K562 (cell line): ENCODE data around the gene CFAP20DC. TPM values are rescaled to one million over a fixed set of nuclear protein-coding genes. Genes with fewer than 3 reads are reported as not detected.

ENCODE experiments used
- ATAC-seq: fragments of 200-7000 bp; cut with Tn5 transposase; 3 replicates; pipeline ENCODE4 v1.9.1; 2020; ENCODE audit warnings: moderate library complexity
- BruUV-seq: library from RNA; stranded (reverse); fragments of 400-500 nt; replicated peaks from 2 replicates; lab custom pipeline; 2021; lab: Mats Ljungman, UMichigan
- CTCF ChIA-PET: fragments of 300-600 bp; formaldehyde crosslinking; extraction: SDS; loops from one replicate; lab custom pipeline; 2021; ENCODE audit warnings: low intra/inter-chr PET ratio; lab: Yijun Ruan, JAX
- POLR2A ChIA-PET: fragments of 300-600, 350-650 bp; sonication (Branson Sonifier 250); formaldehyde crosslinking; extraction: SDS; loops from one replicate; lab custom pipeline; 2021; ENCODE audit warnings: antibody characterized with exemption, inconsistent platforms; lab: Yijun Ruan, JAX
- DNase-seq, 4 experiments: peaks; one replicate each; pipeline versions ENCODE4 v3.0.0 to v3.0.0-alpha.2; 2011 to 2018; ENCODE audit warnings: low spot score in 3 of 4, mixed read lengths in 3 of 4; ENCODE audit errors: extremely low read depth in 1 of 4
- FAIRE-seq: peaks from 2 replicates; lab custom pipeline; 2011; peaks lifted over from hg19 to GRCh38; lab: Jason Lieb, UNC
- H2AFZ ChIP-seq: 2 replicates; pipeline ENCODE4 v1.6.0; 2011; ENCODE audit warnings: low read depth, low read length, control low read depth, inconsistent platforms
- H3K27ac ChIP-seq: fragments of 200-600 bp; 3 replicates; pipeline ENCODE4 v1.8.0; 2011; ENCODE audit warnings: low read depth, mild to moderate bottlenecking, control low read depth, inconsistent platforms, low read length, moderate library complexity, mixed read lengths; ENCODE audit errors: extremely low read depth
- H3K27me3 ChIP-seq, 2 experiments: fragments of 300-600 bp in 1 of 2; 2 replicates in 1 of 2; 3 replicates in 1 of 2; pipeline versions ENCODE4 v1.6.0 to v1.8.0; 2011; ENCODE audit warnings: inconsistent platforms in 2 of 2, low read length in 2 of 2, mild to moderate bottlenecking in 1 of 2, mixed read lengths in 1 of 2, moderate library complexity in 1 of 2; ENCODE audit not compliant: control insufficient read depth in 2 of 2, insufficient read depth in 2 of 2
- H3K36me3 ChIP-seq: fragments of 300-600 bp; 3 replicates; pipeline ENCODE4 v1.8.0; 2011; ENCODE audit warnings: mild to moderate bottlenecking, low read length, inconsistent platforms; ENCODE audit not compliant: control insufficient read depth, insufficient read depth
- H3K4me1 ChIP-seq, 2 experiments: fragments of 200-600 bp in 1 of 2; replicated peaks in 1 of 2; 2 replicates in 1 of 2; 3 replicates in 1 of 2; pipeline versions ENCODE4 v1.5.1 to v1.8.0; 2011; ENCODE audit warnings: inconsistent platforms in 2 of 2, low read length in 2 of 2, mild to moderate bottlenecking in 1 of 2, mixed read lengths in 1 of 2, moderate library complexity in 1 of 2; ENCODE audit not compliant: control insufficient read depth in 2 of 2, insufficient read depth in 2 of 2
- H3K4me2 ChIP-seq: 2 replicates; pipeline ENCODE4 v1.6.1; 2011; ENCODE audit warnings: low read length, control low read depth, inconsistent platforms, mixed read lengths; ENCODE audit not compliant: insufficient read depth
- H3K4me3 ChIP-seq: fragments of 200-600 bp; sonication (generic), shearing (Covaris generic); 2 replicates; pipeline ENCODE4 v1.5.1; 2016; ENCODE audit warnings: control low read depth, inconsistent platforms
- H3K79me2 ChIP-seq: fragments of 200-600 bp; 3 replicates; pipeline ENCODE4 v1.8.0; 2011; ENCODE audit warnings: low read length, inconsistent platforms; ENCODE audit not compliant: control insufficient read depth, insufficient read depth
- H3K9ac ChIP-seq, 2 experiments: 2 replicates each; pipeline versions ENCODE4 v1.6.0 to v1.6.1; 2011; ENCODE audit warnings: low read depth in 2 of 2, low read length in 2 of 2, control low read depth in 1 of 2, inconsistent platforms in 1 of 2, mild to moderate bottlenecking in 1 of 2, mixed read lengths in 1 of 2; ENCODE audit not compliant: insufficient read depth in 1 of 2
- H3K9me1 ChIP-seq: one replicate; pipeline ENCODE4 v1.6.0; 2011; ENCODE audit warnings: inconsistent platforms, mild to moderate bottlenecking, low read length, moderate library complexity; ENCODE audit not compliant: control insufficient read depth, insufficient read depth
- H3K9me3 ChIP-seq: replicated peaks from 2 replicates; pipeline ENCODE4 v1.5.1; 2011; ENCODE audit warnings: low read depth, low read length, inconsistent platforms; ENCODE audit not compliant: control insufficient read depth, insufficient read depth
- H4K20me1 ChIP-seq: replicated peaks from 2 replicates; pipeline ENCODE4 v1.6.1; 2011; ENCODE audit warnings: low read length, inconsistent platforms, mixed read lengths; ENCODE audit not compliant: control insufficient read depth, insufficient read depth
- LARP7 ChIP-seq: fragments of 450-650 bp; IDR thresholded peaks from 2 replicates; pipeline ENCODE4 v1.6.1; 2016
- NR0B1 ChIP-seq: fragments of 450-650 bp; IDR thresholded peaks from one replicate; pipeline ENCODE4 v1.6.1; 2018; ENCODE audit warnings: mild to moderate bottlenecking, moderate library complexity; ENCODE audit not compliant: partially characterized antibody
- TBL1XR1 ChIP-seq, 2 experiments: IDR thresholded peaks; 2 replicates each; pipeline ENCODE4 v1.6.1; 2012; ENCODE audit warnings: improper control_type of control experiment in 2 of 2, low read length in 2 of 2, mild to moderate bottlenecking in 1 of 2
- ZNF24 ChIP-seq: fragments of 450-650 bp; IDR thresholded peaks from 2 replicates; pipeline ENCODE4 v1.6.1; 2016
- ZNF609 ChIP-seq: sonication (generic); formaldehyde crosslinking; IDR thresholded peaks from 2 replicates; pipeline ENCODE4 v1.8.1; 2023; ENCODE audit warnings: missing genetic modification reagents, mild to moderate bottlenecking, borderline replicate concordance
- WGBS: fragments of 100-300 bp; shearing (Covaris generic); methylation state at CpG from one replicate; pipeline ENCODE4 v1.1.6; 2016; ENCODE audit warnings: low coverage, mixed read lengths; ENCODE audit not compliant: insufficient coverage; ENCODE audit errors: missing lambda C conversion rate; 5-methylcytosine and 5-hydroxymethylcytosine counted together
- in situ Hi-C: fragments of 300-500 bp; cut with MboI; formaldehyde crosslinking; loops from 4 replicates; pipeline ENCODE4 v1.15.0; 2018; ENCODE audit warnings: inconsistent platforms, mixed read lengths
- intact Hi-C: fragments of 100-400 bp; cut with micrococcal nuclease; formaldehyde crosslinking; loops from 2 replicates; pipeline ENCODE4 v1.14.2; 2022
- polyA plus RNA-seq, 8 experiments: library from polyadenylated mRNA; depleted of rRNA in 4 of 8; stranded (reverse) in 5 of 8; unstranded in 3 of 8; fragments of >200 nt; fragmentation: Nextera tagmentation in 2 of 8; fragmentation: Illumina TruSeq in 1 of 8; extraction: Ambion mirVana in 2 of 8; extraction: Trizol in 1 of 8; gene quantifications; 2 replicates each; pipeline versions ENCODE4 v1.2.1 to v1.2.3, GENCODE V29; 2011 to 2014; ENCODE audit warnings: inconsistent platforms in 1 of 8, missing spikeins in 1 of 8
- total RNA-seq, 7 experiments: library from RNA; depleted of rRNA in 6 of 7; stranded (reverse); fragments of >200 nt in 6 of 7; fragmentation: Illumina TruSeq in 2 of 7; extraction: Trizol in 2 of 7; gene quantifications; 2 replicates each; pipeline versions ENCODE4 v1.2.1 to v1.2.3, GENCODE V29; 2011 to 2021; ENCODE audit warnings: low replicate concordance in 1 of 7

CFAP20DC gene
- total and polyA plus RNA-seq, 9 of the 15 experiments (the other 6 are each of a cell fraction or from before 2014, with no cell fraction given) = 1.6 to 5.9 (median 4.6) TPM

- TF ChIP-seq NR0B1 (no peak), ZNF24 (no peak)
Measured at GRCh38 chr3:58755150-58755549, 294.7 kb downstream of the CFAP20DC start (continued).

GRCh38 chr3:58754074-58754473 is 295.8 kb downstream of the CFAP20DC start:
- CTCF ChIA-PET = no interaction called here
- Histone ChIP-seq H4K20me1 (no peaks in the 10 kb centered on the region), H3K4me1 (no peaks in the 10 kb centered on the region)
- TF ChIP-seq ZNF609 = no peak
- TF ChIP-seq TBL1XR1 (IDR thresholded peaks at IDR 0.05; ENCODE audit: low read length in 2 of 2) = no peak
- no peak for TF ChIP-seq LARP7
- TF ChIP-seq, all 486 proteins: peak for 0
- H3K9me3 ChIP-seq = no peaks in the 10 kb centered on the region
- FAIRE-seq (no peak), DNase-seq (no peak), ATAC-seq (no peak)
- no peaks in the 10 kb centered on the region for H3K36me3 ChIP-seq
- no peak overlapping the region for H2AFZ ChIP-seq
- no peak overlapping the region for H3K9ac ChIP-seq
- no peak overlapping the region for H3K4me3 ChIP-seq
- in situ Hi-C loops (no loop called here), intact Hi-C loops (no loop called here)
- BruUV-seq = no TSS peak
- POLR2A ChIA-PET = interaction anchor here (1.8 kb wide), 1 partner anchor 10 kb away, joined by 6 read pairs; no protein-coding TSS in a partner anchor
- 90% methylated on average over 4 of the region's 4 CpGs for WGBS
- no peak overlapping the region for H3K4me2 ChIP-seq
- H3K27ac ChIP-seq = no peak overlapping the region
- H3K9me1 ChIP-seq = no peaks in the 10 kb centered on the region
- no peaks in the 10 kb centered on the region for H3K27me3 ChIP-seq
- H3K79me2 ChIP-seq = no peaks in the 10 kb centered on the region
